Activated T-cell treated with anti-CD3 and anti-CD28 coated beads, Interleukin-2, amount 50 U/mL, for 1 hour (primary cell): ENCODE data around the gene CA12.
"Not testable (repeated sequence)": the region's sequence is repeated elsewhere in the genome, so short reads cannot be mapped to it uniquely, and the experiment has no call there.

Source experiments
- DNase-seq: peaks from one replicate; pipeline ENCODE4 v3.0.0-alpha.2; 2020

The CA12 gene

GRCh38 chr15:63332367-63333124 is 49.1 kb downstream of the CA12 start:
- no peak for DNase-seq

GRCh38 chr15:63331456-63331855 is 50.2 kb downstream of the CA12 start:
- DNase-seq = no peak

- no peak for DNase-seq
These were observed 50.7 kb downstream of the CA12 start for GRCh38 chr15:63330926-63331325.

- no peak for DNase-seq
These were observed 51.9 kb downstream of the CA12 start for GRCh38 chr15:63329567-63330350.

- DNase-seq = no peak
These were observed 53.8 kb downstream of the CA12 start for GRCh38 chr15:63327648-63328421.

GRCh38 chr15:63324770-63325169 is 56.9 kb downstream of the CA12 start:
- no peak for DNase-seq

GRCh38 chr15:63323798-63324563 is 57.7 kb downstream of the CA12 start:
- DNase-seq = no peak

DNA sequence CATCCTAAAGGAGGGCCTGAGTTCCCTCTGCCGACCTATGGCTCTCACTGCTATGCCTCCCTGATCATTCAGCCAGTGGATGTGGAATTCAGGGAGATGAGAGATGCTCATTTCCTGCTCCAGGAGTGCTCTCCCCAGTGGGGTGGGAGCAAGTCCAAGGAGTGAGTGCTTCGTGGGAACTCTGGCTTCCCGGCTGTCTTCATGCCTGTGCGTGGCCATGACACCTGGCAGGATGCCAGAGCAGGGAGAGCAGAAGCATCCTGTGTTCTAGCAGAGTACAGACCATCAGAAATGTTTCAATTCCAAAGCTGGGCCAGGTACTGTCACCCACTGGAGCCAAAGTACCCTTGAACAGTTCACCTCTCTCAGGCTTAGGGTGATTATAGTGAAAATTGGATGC is 59.1 kb downstream of the CA12 start:
- no peak for DNase-seq

DNA sequence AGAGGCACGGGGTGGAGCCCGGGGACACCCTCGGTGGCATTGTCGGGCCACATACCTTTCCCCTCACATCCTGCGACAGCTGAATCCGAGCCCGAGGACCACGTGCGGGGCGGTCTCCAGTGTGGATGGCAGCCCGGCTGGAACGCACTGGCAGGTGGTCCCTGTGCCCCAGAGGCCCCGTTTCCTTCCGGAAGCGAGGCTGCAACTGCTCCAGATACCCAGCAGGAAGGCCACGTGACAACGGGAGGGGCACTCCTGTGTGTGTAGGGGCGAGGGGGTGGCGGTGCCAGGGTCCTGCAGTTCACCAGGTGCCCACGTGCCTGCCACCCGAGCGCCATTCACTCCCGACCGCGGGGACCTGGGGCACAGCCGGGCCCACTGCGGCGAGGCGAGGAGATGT is 60.2 kb downstream of the CA12 start:
- no peak for DNase-seq

DNA sequence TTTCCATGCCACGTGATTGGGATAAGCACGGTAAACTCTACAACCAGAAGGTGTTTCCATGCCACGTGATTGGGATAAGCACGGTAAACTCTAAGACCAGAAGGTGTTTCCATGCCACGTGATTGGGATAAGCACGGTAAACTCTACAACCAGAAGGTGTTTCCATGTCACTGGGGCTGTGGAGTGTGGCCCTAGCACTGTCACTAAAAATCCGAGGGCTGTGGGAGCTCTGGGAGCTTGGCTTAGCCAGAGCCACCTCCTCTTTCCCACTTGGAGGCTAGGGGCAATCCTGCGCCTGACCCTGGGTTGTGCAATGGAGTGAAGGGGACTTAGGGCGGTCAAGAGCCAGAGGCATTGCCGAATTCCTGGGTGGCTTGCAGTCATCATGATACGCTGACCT is 60.7 kb downstream of the CA12 start:
- DNase-seq = not testable (repeated sequence)

DNA sequence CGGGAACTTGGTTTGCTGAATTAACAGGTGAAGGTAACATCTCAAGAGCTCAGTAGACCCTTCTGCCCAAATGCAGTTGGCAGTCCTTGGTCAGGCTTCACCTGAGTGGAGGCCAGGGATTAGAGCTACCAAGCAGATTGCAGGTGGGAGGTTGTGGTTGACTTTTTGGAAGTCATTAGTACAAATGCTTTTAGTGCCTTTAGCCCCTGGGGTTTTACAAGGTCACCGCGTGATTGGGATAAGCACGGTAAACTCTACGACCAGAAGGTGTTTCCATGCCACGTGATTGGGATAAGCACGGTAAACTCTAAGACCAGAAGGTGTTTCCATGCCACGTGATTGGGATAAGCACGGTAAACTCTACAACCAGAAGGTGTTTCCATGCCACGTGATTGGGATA is 61.2 kb downstream of the CA12 start:
- not testable (repeated sequence) for DNase-seq

GRCh38 chr15:63319065-63319464 is 62.6 kb downstream of the CA12 start:
- DNase-seq = no peak

- no peak for DNase-seq
These were observed 63.3 kb downstream of the CA12 start for GRCh38 chr15:63318344-63318743.

DNA sequence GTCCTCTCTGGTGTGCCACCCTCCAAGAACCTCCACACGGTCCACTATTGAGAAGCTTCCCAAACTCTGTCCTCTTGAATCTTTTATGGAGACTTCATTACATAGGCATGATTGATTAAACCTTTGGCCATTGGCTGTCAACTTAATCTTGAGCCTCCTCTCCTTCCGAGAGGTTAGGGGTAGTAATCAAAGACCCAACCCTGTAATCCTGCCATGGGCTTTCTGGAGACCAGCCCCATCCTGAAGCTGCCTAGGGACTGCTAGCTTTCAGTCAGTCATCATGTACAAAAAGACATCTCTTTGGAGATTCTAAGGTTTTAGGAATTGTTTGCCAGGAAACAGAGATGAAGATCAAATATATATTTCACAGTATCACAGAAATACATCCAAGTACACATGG is 67.2 kb downstream of the CA12 start:
- no peak for DNase-seq

- no peak for DNase-seq
These were observed 67.8 kb downstream of the CA12 start for GRCh38 chr15:63313825-63314224.

- no peak for DNase-seq
These were observed 69.4 kb downstream of the CA12 start for GRCh38 chr15:63312286-63312685.

DNA sequence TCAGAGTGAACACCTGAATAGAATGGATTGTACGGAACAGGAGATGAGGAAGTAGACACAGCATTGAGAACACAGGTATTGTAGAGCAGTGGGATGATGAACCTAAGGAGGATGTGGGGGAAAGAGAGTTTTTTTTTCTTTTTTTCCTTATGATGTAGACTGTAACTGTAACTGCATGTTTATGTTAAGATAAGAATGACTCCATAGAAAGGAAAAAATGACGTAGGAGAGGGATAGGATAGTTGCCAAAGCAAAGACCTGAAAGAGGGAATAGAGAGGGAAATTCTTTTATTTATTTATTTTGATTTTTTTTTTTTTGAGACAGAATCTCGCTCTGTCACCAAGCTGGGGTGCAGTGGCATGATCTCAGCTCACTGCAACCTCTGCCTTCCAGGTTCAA is 71.0 kb downstream of the CA12 start:
- DNase-seq = no peak

DNA sequence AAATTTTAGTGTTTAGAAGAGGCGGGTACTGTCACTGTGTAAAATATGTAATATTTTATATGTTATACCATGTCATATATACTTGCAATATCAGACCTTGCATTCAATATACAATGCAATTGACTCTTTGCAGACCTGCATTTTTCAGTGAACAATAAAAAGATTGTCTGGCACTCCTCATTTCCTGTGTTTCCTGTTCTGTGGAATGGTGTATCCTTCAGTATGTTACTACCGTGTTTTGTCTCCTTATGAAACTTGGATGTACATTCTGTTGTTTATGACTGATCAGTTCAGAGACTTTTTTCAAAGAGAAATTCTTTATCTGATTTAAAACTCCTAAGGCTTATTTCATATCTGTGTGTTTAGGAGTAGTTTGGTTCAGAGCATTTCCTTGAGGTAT is 72.7 kb downstream of the CA12 start:
- no peak for DNase-seq

- DNase-seq = no peak
These were observed 73.2 kb downstream of the CA12 start for GRCh38 chr15:63308491-63308890.

- DNase-seq = no peak
These were observed 75.1 kb downstream of the CA12 start for GRCh38 chr15:63306492-63307073.

GRCh38 chr15:63305260-63305659 is 76.4 kb downstream of the CA12 start:
- no peak for DNase-seq

DNA sequence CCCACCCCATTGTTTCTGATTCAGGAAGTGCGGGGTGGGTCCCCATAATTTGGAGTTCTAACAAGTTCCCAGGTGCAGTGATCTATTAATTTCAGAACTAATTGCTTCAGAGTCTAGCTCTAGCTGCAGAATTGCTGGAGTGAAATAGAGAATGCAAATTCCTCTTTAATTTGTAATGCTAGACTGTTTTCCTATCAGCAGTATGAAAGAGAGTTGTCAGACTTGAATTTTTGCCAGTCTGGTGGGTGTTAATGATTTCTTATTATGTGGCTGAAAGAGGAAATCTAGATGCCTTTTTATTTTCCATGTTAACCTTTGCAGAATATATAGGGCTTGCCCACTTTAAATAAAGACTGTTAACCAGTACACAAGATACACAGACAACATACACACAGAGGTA is 80.6 kb downstream of the CA12 start:
- no peak for DNase-seq
